Neuronal stem cell (in vitro differentiated cells): ENCODE measurements around the gene PGD.

Experiments
- DNase-seq: peaks from one replicate; pipeline ENCODE4 v3.0.0-alpha.2; 2013; ENCODE audit warnings: low spot score
- H2AFZ ChIP-seq: one replicate; pipeline ENCODE4 v1.6.1; 2013; ENCODE audit warnings: mild to moderate bottlenecking, low read length, inconsistent platforms
- H2AK5ac ChIP-seq: 2 replicates; pipeline ENCODE4 v1.6.1; 2013; ENCODE audit warnings: low read depth, mild to moderate bottlenecking, inconsistent platforms, low read length, moderate library complexity, mixed read lengths
- H2BK120ac ChIP-seq: 2 replicates; pipeline ENCODE4 v1.6.1; 2013; ENCODE audit warnings: low read depth, mild to moderate bottlenecking, inconsistent platforms, low read length, moderate library complexity, mixed read lengths
- H2BK12ac ChIP-seq: one replicate; pipeline ENCODE4 v1.6.1; 2013; ENCODE audit warnings: low read length, inconsistent platforms
- H2BK15ac ChIP-seq: 2 replicates; pipeline ENCODE4 v1.6.1; 2013; ENCODE audit warnings: mild to moderate bottlenecking, low read length, inconsistent platforms, mixed read lengths
- H2BK5ac ChIP-seq: one replicate; pipeline ENCODE4 v1.6.1; 2013; ENCODE audit warnings: inconsistent platforms, mild to moderate bottlenecking, low read length, moderate library complexity
- H3K14ac ChIP-seq: one replicate; pipeline ENCODE4 v1.6.1; 2013; ENCODE audit warnings: low read length, inconsistent platforms
- H3K18ac ChIP-seq: 2 replicates; pipeline ENCODE4 v1.6.1; 2013; ENCODE audit warnings: low read length, inconsistent platforms
- H3K23ac ChIP-seq: 2 replicates; pipeline ENCODE4 v1.6.1; 2013; ENCODE audit warnings: low read depth, mild to moderate bottlenecking, mixed read lengths, low read length, inconsistent platforms; ENCODE audit not compliant: poor library complexity
- H3K27ac ChIP-seq: replicated peaks from 3 replicates; pipeline ENCODE4 v1.5.1; 2013; ENCODE audit warnings: low read length, inconsistent platforms
- H3K27me3 ChIP-seq, 3 experiments: 2 replicates each; pipeline ENCODE4 v1.6.1; 2013; ENCODE audit warnings: low read length in 3 of 3, mild to moderate bottlenecking in 2 of 3, inconsistent platforms in 1 of 3, low read depth in 1 of 3, mixed read lengths in 1 of 3, moderate library complexity in 1 of 3; ENCODE audit not compliant: control insufficient read depth in 3 of 3, insufficient read depth in 3 of 3
- H3K36me3 ChIP-seq, 2 donors: replicated peaks in 1 of 2; 2 replicates each; pipeline ENCODE4 v1.6.1; 2013; ENCODE audit warnings: low read length in 2 of 2; ENCODE audit not compliant: control insufficient read depth in 2 of 2, insufficient read depth in 2 of 2
- H3K4ac ChIP-seq: 2 replicates; pipeline ENCODE4 v1.6.1; 2013; ENCODE audit warnings: inconsistent platforms, mild to moderate bottlenecking, low read length, moderate library complexity
- H3K4me1 ChIP-seq, 2 donors: 1 replicate in 1 of 2; 2 replicates in 1 of 2; pipeline ENCODE4 v1.6.1; 2013; ENCODE audit warnings: low read length in 2 of 2, low read depth in 1 of 2; ENCODE audit not compliant: control insufficient read depth in 2 of 2, insufficient read depth in 1 of 2
- H3K4me2 ChIP-seq: one replicate; pipeline ENCODE4 v1.6.1; 2013; ENCODE audit warnings: mild to moderate bottlenecking, low read length, inconsistent platforms; ENCODE audit not compliant: insufficient read depth, poor library complexity, severe bottlenecking
- H3K4me3 ChIP-seq, 2 donors: 2 replicates each; pipeline ENCODE4 v1.5.1; 2013; ENCODE audit warnings: low read length in 2 of 2, mild to moderate bottlenecking in 2 of 2, inconsistent platforms in 1 of 2, moderate library complexity in 1 of 2
- H3K79me1 ChIP-seq: one replicate; pipeline ENCODE4 v1.6.1; 2013; ENCODE audit warnings: low read depth, mild to moderate bottlenecking, inconsistent platforms, low read length, moderate library complexity
- H3K9ac ChIP-seq: one replicate; pipeline ENCODE4 v1.6.1; 2013; ENCODE audit warnings: mild to moderate bottlenecking, low read depth, low read length, inconsistent platforms; ENCODE audit not compliant: poor library complexity
- H3K9me3 ChIP-seq, 2 donors: replicated peaks in 1 of 2; 2 replicates each; pipeline versions ENCODE3 to v1.6.1; 2013; ENCODE audit warnings: low read length in 2 of 2, mild to moderate bottlenecking in 2 of 2, inconsistent platforms in 1 of 2, low read depth in 1 of 2, mixed read lengths in 1 of 2, moderate library complexity in 1 of 2; ENCODE audit not compliant: control insufficient read depth in 2 of 2, insufficient read depth in 1 of 2
- H4K8ac ChIP-seq: one replicate; pipeline ENCODE4 v1.6.1; 2013; ENCODE audit warnings: low read depth, mild to moderate bottlenecking, inconsistent platforms, low read length, moderate library complexity
- H4K91ac ChIP-seq: one replicate; pipeline ENCODE4 v1.6.1; 2013; ENCODE audit warnings: low read length, low read depth, mild to moderate bottlenecking, inconsistent platforms; ENCODE audit not compliant: poor library complexity
- WGBS, 2 donors: extraction: QIAGEN DNeasy Blood & Tissue Kit; methylation state at CpG; one replicate each; pipeline ENCODE4 v1.1.7; 2013; ENCODE audit warnings: missing lambda C conversion rate in 2 of 2, mixed read lengths in 1 of 2; ENCODE audit not compliant: insufficient read length in 2 of 2, insufficient replicate concordance in 1 of 2; ENCODE audit errors: extremely low coverage in 2 of 2; 5-methylcytosine and 5-hydroxymethylcytosine counted together

Gene PGD

DNA sequence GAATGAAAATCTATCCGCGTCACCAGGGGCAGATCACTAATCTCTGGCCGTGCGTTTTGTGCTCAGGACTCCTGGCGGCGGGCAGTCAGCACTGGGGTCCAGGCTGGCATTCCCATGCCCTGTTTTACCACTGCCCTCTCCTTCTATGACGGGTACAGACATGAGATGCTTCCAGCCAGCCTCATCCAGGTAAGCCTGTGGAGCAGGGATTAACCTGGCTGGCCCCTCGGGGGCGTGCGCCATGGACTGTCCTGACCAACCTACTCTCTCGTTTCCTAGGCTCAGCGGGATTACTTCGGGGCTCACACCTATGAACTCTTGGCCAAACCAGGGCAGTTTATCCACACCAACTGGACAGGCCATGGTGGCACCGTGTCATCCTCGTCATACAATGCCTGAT, 20.5 kb downstream of the PGD start:
- H2BK120ac ChIP-seq, result no peak overlapping the region
- no peak overlapping the region for H3K9ac ChIP-seq
- no peaks in the 10 kb centered on the region for H3K79me1 ChIP-seq
- no peak overlapping the region for H3K14ac ChIP-seq
- no CpG with 5 or more reads among the region's 15 CpGs for WGBS, 2 donors
- H3K4me1 ChIP-seq, result no peaks in the 10 kb centered on the region
- H2BK12ac ChIP-seq, result no peak overlapping the region
- H3K4me3 ChIP-seq, result no peak overlapping the region
- no peak overlapping the region for H3K23ac ChIP-seq
- no peak for DNase-seq
- peaks cover 50 to 87% of the 10 kb centered on the region in 2 donors for H3K36me3 ChIP-seq
- no peak overlapping the region for H2AFZ ChIP-seq
- no peak overlapping the region for H4K91ac ChIP-seq
- no peak overlapping the region for H3K4ac ChIP-seq
- no peaks in the 10 kb centered on the region for H3K9me3 ChIP-seq
- H3K27me3 ChIP-seq, result no peaks in the 10 kb centered on the region
- no peak overlapping the region for H3K4me2 ChIP-seq
- H3K27ac ChIP-seq, result no peak overlapping the region
- H4K8ac ChIP-seq, result no peak overlapping the region
- no peak overlapping the region for H3K18ac ChIP-seq
- no peak overlapping the region for H2BK15ac ChIP-seq
- H2BK5ac ChIP-seq, result no peak overlapping the region
- no peak overlapping the region for H2AK5ac ChIP-seq

DNA sequence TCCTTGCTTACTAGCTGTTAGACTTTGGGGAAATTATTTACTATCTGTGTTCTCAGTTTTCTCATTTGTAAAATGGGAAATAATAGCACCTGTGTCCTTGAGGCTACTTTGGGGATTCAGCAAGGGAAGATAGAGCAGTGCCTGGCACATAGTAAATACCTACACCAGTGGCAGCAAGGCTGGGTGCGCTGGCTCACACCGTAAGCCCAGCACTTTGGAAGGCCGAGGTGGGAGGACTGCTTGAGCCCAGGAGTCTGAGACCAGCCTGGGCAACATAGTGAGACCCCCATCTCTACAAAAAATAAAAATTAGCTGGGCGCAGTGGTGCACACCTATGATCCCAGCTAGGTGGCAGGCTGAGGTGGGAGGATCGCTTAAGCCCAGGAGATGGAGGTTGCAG, 22.8 kb downstream of the PGD start:
- no CpG with 5 or more reads among the region's 5 CpGs for WGBS, 2 donors
- Histone ChIP-seq H3K27me3 (no peaks in the 10 kb centered on the region), H3K9ac (no peak overlapping the region), H3K9me3 (no peaks in the 10 kb centered on the region), H3K4me3 (no peak overlapping the region), H3K4ac (no peak overlapping the region), H3K27ac (no peak overlapping the region), H3K36me3 (peaks cover 37 to 64% of the 10 kb centered on the region in 2 donors), H3K14ac (no peak overlapping the region), H2BK15ac (no peak overlapping the region), H3K23ac (no peak overlapping the region), H2AFZ (no peak overlapping the region), H2AK5ac (no peak overlapping the region), H2BK12ac (no peak overlapping the region), H4K91ac (no peak overlapping the region), H2BK120ac (no peak overlapping the region), H3K79me1 (no peaks in the 10 kb centered on the region), H4K8ac (no peak overlapping the region), H3K4me1 (no peaks in the 10 kb centered on the region), H3K18ac (no peak overlapping the region), H2BK5ac (no peak overlapping the region), H3K4me2 (no peak overlapping the region)
- DNase-seq, result no peak

DNA sequence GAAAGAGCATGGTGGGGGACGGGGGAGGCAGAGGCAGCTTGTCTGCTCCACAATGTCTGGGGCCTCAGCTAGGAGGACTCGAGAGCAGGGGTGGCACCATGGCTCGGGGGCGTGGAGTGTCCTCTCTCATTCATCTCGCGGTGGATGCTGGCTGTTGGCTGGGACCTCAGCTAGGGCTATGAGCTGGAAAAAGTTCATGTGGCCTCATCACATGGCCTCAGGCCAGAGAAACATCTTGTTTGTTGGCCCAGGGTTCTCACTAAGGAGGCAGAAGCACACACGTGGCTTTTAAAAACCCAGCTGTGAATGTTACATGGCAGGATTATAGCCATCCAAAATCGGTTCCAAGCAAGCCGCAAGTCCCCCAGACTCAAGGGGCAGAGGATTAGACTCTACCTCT, 25.2 kb downstream of the PGD start:
- Histone ChIP-seq H3K9ac (no peak overlapping the region), H3K18ac (no peak overlapping the region), H2BK5ac (no peak overlapping the region), H3K27me3 (no peaks in the 10 kb centered on the region), H2AK5ac (no peak overlapping the region), H2AFZ (no peak overlapping the region), H2BK12ac (no peak overlapping the region), H3K14ac (no peak overlapping the region), H3K79me1 (no peaks in the 10 kb centered on the region), H4K91ac (no peak overlapping the region), H3K27ac (no peak overlapping the region), H2BK15ac (no peak overlapping the region), H3K23ac (no peak overlapping the region), H3K9me3 (no peaks in the 10 kb centered on the region), H3K4me1 (no peaks in the 10 kb centered on the region), H3K36me3 (peaks cover 21 to 40% of the 10 kb centered on the region in 2 donors), H4K8ac (no peak overlapping the region), H3K4me3 (no peak overlapping the region), H3K4ac (no peak overlapping the region), H3K4me2 (no peak overlapping the region), H2BK120ac (no peak overlapping the region)
- DNase-seq, result no peak
- WGBS, 2 donors, result no CpG with 5 or more reads among the region's 9 CpGs

DNA sequence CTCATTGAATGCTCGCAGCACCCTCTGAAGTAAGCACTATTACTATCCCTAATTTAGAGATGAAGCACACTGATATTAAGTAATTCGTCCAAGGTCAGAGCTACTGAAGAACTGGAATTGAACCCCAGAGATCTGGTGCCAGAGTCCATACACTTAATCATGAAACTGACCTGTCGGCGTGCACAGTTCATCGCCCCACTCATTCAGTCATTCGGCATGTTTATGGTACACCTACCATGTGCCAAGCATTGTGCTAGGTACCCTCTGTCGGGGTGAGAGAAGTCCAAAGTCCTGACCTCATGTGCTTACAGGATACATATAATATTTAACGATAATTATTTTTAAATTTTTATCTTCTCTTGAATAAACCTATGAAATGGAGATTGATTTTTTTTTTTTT, 25.8 kb downstream of the PGD start:
- Histone ChIP-seq H3K14ac (no peak overlapping the region), H3K18ac (no peak overlapping the region), H2BK5ac (no peak overlapping the region), H2BK120ac (no peak overlapping the region), H3K23ac (no peak overlapping the region), H3K4ac (no peak overlapping the region), H2AK5ac (no peak overlapping the region), H2AFZ (no peak overlapping the region), H2BK15ac (no peak overlapping the region), H3K4me2 (no peak overlapping the region), H3K9ac (no peak overlapping the region), H2BK12ac (no peak overlapping the region), H3K27me3 (no peaks in the 10 kb centered on the region), H3K36me3 (peaks cover 16 to 34% of the 10 kb centered on the region in 2 donors), H4K91ac (no peak overlapping the region), H3K79me1 (no peaks in the 10 kb centered on the region), H3K4me1 (peaks cover 0 to under 1% of the 10 kb centered on the region in 2 donors), H3K4me3 (no peak overlapping the region), H4K8ac (no peak overlapping the region), H3K27ac (no peak overlapping the region), H3K9me3 (no peaks in the 10 kb centered on the region)
- DNase-seq, result no peak
- no CpG with 5 or more reads among the region's 8 CpGs for WGBS, 2 donors
